Measurements from ENCODE around the gene RPS16. TPM values are rescaled to one million over a fixed set of nuclear protein-coding genes. Genes with fewer than 3 reads are reported as not detected.

The RPS16 gene
- total RNA-seq, 6 experiments from 2014 or later = 1,647 to 2,008 (median 1,885) TPM

DNA sequence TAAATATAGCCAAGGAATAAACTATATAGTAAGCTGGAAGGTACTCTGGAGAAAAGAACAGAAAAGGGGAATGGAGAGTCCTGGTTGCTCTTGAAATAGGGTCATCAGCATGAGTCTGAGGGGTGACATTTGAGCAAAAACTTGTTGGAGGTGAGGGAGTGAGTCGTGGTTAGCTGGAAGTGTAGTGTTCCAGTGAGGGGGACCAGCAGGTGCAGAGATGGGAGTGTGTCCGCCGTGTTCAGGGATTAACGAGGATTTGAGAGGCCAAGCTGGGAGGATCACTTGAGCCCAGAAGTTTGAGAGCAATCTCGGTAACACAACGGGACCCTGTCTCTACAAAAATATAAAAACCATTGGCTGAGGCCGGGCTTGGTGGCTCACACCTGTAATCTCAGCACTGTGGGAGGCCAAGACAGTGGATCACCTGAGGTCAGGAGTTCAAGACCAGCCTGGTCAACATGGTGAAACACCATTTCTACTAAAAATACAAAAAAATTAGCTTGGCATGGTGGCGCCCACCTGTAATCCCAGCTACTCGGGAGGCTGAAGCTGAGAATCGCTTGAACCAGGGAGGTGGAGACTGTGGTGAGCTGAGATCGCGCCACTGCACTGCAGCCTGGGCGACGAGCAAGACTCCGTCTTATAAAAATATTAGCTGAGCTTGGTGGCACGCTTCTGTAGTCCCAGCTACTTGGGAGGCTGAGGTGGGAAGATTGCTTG is 10.8 kb upstream of the RPS16 start:
- Mint-ChIP-seq H3K36me3 (ENCODE audit: low read depth) (peaks cover 36% of the 10 kb centered on the region), H3K27ac (peak overlapping the region; percentile 95), H3K27me3 (ENCODE audit: insufficient read depth) (peaks cover 7% of the 10 kb centered on the region), H3K9me3 (peaks cover 3% of the 10 kb centered on the region; the same call in 1 of the 2 replicates), H3K4me1 (ENCODE audit: low read depth) (peaks cover 57% of the 10 kb centered on the region), H3K4me3 (peak overlapping the region; percentile 96)
- no peak for DNase-seq
- TF ChIP-seq, protein P1, sequence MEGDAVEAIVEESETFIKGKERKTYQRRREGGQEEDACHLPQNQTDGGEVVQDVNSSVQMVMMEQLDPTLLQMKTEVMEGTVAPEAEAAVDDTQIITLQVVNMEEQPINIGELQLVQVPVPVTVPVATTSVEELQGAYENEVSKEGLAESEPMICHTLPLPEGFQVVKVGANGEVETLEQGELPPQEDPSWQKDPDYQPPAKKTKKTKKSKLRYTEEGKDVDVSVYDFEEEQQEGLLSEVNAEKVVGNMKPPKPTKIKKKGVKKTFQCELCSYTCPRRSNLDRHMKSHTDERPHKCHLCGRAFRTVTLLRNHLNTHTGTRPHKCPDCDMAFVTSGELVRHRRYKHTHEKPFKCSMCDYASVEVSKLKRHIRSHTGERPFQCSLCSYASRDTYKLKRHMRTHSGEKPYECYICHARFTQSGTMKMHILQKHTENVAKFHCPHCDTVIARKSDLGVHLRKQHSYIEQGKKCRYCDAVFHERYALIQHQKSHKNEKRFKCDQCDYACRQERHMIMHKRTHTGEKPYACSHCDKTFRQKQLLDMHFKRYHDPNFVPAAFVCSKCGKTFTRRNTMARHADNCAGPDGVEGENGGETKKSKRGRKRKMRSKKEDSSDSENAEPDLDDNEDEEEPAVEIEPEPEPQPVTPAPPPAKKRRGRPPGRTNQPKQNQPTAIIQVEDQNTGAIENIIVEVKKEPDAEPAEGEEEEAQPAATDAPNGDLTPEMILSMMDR (IDR thresholded peaks at IDR 0.05) = no peak

DNA sequence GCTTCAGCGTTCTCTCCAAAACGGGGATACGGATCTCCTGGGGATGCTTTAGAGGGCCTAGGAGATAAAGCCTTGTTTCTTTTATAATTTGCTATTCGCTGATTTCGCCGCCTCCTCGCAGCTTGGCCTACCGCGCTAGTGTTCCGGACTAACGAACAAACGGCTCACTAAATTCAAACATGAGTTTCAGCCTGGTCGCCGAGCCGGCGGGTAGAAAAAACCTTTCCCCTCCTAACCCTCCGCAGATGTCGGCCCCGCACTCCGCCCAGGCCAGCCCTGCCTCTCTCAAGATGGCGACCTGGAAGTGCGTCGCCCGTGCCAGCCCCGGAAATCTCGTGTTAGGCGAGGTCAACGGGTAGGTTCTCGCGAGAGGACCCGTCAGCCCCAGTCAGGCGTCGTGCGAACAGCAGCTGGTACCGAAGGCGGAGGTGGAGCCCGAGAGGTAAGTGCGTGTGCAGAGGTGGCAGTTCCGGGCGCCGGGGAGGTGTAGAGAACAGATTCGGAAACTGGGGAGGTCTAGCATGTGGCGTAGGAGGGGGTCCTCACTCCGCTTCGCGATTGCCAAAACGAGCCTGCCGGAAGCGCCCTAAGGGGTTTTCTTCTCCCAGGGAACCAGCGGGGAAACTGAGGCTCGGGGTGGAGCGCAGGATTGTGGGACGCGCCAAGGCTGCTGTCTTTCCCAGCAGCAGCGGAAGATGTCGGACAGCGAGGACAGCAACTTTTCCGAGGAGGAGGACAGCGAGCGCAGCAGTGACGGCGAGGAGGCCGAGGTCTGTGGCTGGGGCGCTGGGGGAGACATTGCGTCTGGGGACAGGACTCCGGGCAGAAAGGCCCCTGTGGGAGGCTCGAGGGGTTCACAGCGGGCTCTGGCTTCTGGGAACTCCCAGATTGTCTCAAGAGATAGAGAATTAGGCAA is 9.7 kb upstream of the RPS16 start, which contains the start of gene SUPT5H:
SUPT5H (plus strand) TSS at position 387 of the 916 bp plus-strand sequence; CDS start at position 696, 309 bp downstream.
- DNase-seq = peak; percentile 95
- Mint-ChIP-seq H3K4me1 (ENCODE audit: low read depth) (peaks cover 52% of the 10 kb centered on the region), H3K27ac (peak within 1 kb of the TSS; percentile 95), H3K9me3 (peaks cover 3% of the 10 kb centered on the region; the same call in 1 of the 2 replicates), H3K27me3 (ENCODE audit: insufficient read depth) (peaks cover 7% of the 10 kb centered on the region), H3K4me3 (peak within 1 kb of the TSS; percentile 96), H3K36me3 (ENCODE audit: low read depth) (peaks cover 34% of the 10 kb centered on the region)
- TF ChIP-seq, protein P1 (IDR thresholded peaks at IDR 0.05) = no peak

DNA sequence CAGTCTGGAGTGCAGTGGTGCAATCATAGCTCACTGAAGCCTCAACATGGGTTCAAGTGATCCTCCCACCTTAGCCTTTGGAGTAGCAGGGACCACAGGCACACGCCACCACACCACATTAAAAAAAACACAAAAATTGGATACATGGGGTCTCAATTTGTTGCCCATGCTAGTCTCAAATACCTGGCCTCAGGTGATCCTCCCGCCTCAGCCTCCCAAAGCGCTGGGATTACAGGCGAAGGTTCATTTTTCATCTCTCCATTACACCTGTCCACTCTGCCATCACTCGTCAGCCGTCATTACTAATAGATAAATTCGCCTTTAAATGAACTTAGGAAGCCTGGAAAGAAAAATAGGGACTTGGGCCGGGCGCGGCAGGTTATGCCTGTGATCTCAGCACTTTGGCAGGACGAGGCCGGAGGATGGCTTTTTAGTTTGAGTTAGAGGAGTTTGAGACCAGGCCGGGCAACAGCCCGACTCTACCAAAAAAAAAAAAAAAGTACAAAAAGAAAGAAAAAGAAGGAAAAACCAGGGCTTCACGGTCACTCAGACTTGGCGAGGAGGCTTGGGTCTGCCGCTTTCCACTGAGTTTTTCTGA is 8.9 kb upstream of the RPS16 start:
- H3K27me3 Mint-ChIP-seq (ENCODE audit: insufficient read depth) = peaks cover 7% of the 10 kb centered on the region
- peak overlapping the region; percentile 96 for H3K4me3 Mint-ChIP-seq
- H3K36me3 Mint-ChIP-seq (ENCODE audit: low read depth) = peaks cover 34% of the 10 kb centered on the region
- H3K27ac Mint-ChIP-seq = peak overlapping the region; percentile 95
- peaks cover 53% of the 10 kb centered on the region for H3K4me1 Mint-ChIP-seq (ENCODE audit: low read depth)
- H3K9me3 Mint-ChIP-seq = peaks cover 3% of the 10 kb centered on the region; the same call in 1 of the 2 replicates
- TF ChIP-seq, protein P1 (IDR thresholded peaks at IDR 0.05) = no peak
- no peak for DNase-seq

DNA sequence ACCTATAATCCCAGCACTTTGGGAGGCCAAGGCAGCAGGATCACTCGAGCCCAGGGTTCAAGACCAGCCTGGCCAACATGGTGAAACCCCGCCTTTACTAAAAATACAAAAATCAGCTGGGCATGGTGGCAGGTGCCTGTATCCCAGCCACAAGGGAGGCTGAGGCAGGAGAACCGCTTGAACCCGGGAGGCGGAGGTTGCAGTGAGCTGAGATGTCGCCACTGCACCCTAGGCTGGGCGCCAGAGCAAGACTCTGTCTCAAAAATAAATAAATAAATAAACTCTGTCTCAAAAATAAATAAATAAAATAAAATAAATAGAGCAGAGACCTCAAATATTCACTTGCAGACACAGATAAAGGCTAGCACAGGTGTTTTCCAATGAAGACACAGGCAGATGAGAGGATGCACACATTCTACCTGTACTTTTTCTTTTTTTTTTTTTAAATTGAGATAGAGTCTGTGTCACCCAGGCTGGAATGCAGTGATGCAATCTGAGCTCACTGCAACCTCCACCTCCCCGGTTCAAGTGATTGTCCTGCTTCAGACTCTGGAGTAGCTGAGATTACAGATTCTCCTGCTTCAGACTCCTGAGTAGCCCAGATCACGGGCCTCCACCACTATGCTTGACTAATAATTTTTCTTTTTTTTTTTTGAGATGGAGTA is 2.7 kb upstream of the RPS16 start:
- H3K4me1 Mint-ChIP-seq (ENCODE audit: low read depth) = peaks cover 38% of the 10 kb centered on the region
- no peak overlapping the region for H3K27ac Mint-ChIP-seq
- peaks cover 14% of the 10 kb centered on the region for H3K27me3 Mint-ChIP-seq (ENCODE audit: insufficient read depth)
- TF ChIP-seq, protein P1 (IDR thresholded peaks at IDR 0.05) = no peak
- H3K36me3 Mint-ChIP-seq (ENCODE audit: low read depth) = peaks cover 21% of the 10 kb centered on the region
- H3K9me3 Mint-ChIP-seq = peaks cover 6% of the 10 kb centered on the region
- H3K4me3 Mint-ChIP-seq = no peak overlapping the region
- DNase-seq = peak; percentile 44

DNA sequence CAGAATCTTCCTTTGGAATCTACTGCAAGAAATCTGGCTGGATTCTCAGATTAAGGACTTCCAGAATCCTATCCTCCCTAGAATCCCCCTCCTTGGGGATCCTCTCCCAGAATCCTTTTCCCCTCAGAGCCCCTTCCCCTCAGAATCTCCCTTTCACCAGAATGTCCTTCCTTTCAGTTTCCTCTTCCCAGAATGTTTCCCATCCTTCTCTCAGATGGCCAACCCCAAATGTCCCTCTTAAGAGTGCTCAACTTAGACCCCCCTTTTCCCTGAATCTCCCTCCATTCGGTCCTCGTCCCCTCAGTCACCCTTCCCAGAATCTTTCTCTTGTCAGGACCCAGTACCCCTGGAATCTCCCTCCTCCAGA is 584 bp upstream of the RPS16 start:
- H3K9me3 Mint-ChIP-seq = peaks cover 6% of the 10 kb centered on the region
- peak overlapping the region; percentile 100 for H3K4me3 Mint-ChIP-seq
- peak overlapping the region; percentile 98 for H3K27ac Mint-ChIP-seq
- H3K4me1 Mint-ChIP-seq (ENCODE audit: low read depth) = peaks cover 44% of the 10 kb centered on the region
- peaks cover 32% of the 10 kb centered on the region for H3K36me3 Mint-ChIP-seq (ENCODE audit: low read depth)
- peaks cover 12% of the 10 kb centered on the region for H3K27me3 Mint-ChIP-seq (ENCODE audit: insufficient read depth)
- TF ChIP-seq, protein P1 (IDR thresholded peaks at IDR 0.05) = no peak
- DNase-seq = no peak

All from HFFc6 (cell line).